A549 (cell line): ENCODE data around the gene PI16.

Experiments
- CHD2 ChIP-seq: fragments of 150-350 bp; IDR thresholded peaks from 2 replicates; pipeline ENCODE4 v1.6.1; 2014; ENCODE audit warnings: low read length; ENCODE audit not compliant: partially characterized antibody
- GATA3 ChIP-seq: IDR thresholded peaks from 2 replicates; pipeline ENCODE4 v1.6.1; 2012; ENCODE audit warnings: borderline replicate concordance
- JUNB ChIP-seq: fragments of >200 bp; sonication (Bioruptor Twin); formaldehyde crosslinking; IDR thresholded peaks from 2 replicates; pipeline ENCODE4 v1.6.1; 2016
- MAZ ChIP-seq: fragments of 150-350 bp; IDR thresholded peaks from 2 replicates; pipeline ENCODE4 v1.6.1; 2014; ENCODE audit warnings: antibody characterized with exemption, low read depth, low read length, borderline replicate concordance
- POLR2A ChIP-seq: IDR thresholded peaks from 2 replicates; pipeline ENCODE4 v1.6.1; 2012; ENCODE audit warnings: mild to moderate bottlenecking, low read length
- SREBF2 ChIP-seq: fragments of 450-650 bp; IDR thresholded peaks from 2 replicates; pipeline ENCODE4 v1.6.1; 2014; ENCODE audit warnings: mild to moderate bottlenecking, moderate library complexity
- TF ChIP-seq, protein P1 (sequence below): fragments of >200 bp; sonication (Bioruptor Twin); formaldehyde crosslinking; IDR thresholded peaks from 3 replicates; pipeline ENCODE4 v1.5.1; 2016
- TF ChIP-seq, protein P2 (sequence below): IDR thresholded peaks from 2 replicates; pipeline ENCODE4 v1.6.1; 2012

DNA sequence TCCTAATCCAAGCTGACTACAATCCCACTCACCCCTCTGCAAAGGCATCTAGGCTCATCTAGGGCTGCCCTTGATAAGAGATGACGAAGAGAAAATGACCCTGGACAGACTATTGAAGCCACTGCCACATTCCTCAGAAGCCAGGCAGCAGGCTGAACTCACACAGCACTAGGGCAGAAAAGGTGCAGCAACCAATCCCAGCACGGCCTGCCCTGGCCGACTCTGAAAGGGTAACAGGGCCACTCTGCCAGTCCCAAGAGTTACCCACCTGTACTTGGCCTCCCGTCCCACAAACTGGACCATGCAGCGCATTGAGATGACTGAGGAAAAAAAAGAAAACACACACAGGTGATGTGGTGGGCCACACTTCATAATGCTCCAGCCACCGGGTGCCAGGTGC is 22.4 kb downstream of the PI16 start:
- TF ChIP-seq SREBF2 (no peak), GATA3 (no peak), JUNB (no peak), MAZ (no peak), POLR2A (no peak), CHD2 (no peak)
- TF ChIP-seq, protein P1, sequence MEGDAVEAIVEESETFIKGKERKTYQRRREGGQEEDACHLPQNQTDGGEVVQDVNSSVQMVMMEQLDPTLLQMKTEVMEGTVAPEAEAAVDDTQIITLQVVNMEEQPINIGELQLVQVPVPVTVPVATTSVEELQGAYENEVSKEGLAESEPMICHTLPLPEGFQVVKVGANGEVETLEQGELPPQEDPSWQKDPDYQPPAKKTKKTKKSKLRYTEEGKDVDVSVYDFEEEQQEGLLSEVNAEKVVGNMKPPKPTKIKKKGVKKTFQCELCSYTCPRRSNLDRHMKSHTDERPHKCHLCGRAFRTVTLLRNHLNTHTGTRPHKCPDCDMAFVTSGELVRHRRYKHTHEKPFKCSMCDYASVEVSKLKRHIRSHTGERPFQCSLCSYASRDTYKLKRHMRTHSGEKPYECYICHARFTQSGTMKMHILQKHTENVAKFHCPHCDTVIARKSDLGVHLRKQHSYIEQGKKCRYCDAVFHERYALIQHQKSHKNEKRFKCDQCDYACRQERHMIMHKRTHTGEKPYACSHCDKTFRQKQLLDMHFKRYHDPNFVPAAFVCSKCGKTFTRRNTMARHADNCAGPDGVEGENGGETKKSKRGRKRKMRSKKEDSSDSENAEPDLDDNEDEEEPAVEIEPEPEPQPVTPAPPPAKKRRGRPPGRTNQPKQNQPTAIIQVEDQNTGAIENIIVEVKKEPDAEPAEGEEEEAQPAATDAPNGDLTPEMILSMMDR: no peak
- TF ChIP-seq, protein P2, sequence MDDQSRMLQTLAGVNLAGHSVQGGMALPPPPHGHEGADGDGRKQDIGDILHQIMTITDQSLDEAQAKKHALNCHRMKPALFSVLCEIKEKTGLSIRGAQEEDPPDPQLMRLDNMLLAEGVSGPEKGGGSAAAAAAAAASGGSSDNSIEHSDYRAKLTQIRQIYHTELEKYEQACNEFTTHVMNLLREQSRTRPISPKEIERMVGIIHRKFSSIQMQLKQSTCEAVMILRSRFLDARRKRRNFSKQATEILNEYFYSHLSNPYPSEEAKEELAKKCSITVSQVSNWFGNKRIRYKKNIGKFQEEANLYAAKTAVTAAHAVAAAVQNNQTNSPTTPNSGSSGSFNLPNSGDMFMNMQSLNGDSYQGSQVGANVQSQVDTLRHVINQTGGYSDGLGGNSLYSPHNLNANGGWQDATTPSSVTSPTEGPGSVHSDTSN: no peak
